SU-DHL-6 (cell line): ENCODE data around the gene RRBP1.

Experiments
- CTCF ChIP-seq: fragments of 200-600 bp; sonication (generic); IDR thresholded peaks from one replicate; pipeline ENCODE4 v1.5.1; 2017; ENCODE audit warnings: antibody characterized with exemption, mild to moderate bottlenecking, low read length, moderate library complexity; ENCODE audit not compliant: insufficient read depth, poor library complexity, severe bottlenecking
- EZH2phosphoT487 ChIP-seq: fragments of 200-600 bp; sonication (generic), shearing (Covaris generic); conservative IDR thresholded peaks from 2 replicates; pipeline ENCODE4 v1.6.1; 2018; ENCODE audit warnings: mild to moderate bottlenecking, antibody characterized with exemption, low read length, moderate library complexity, mixed read lengths

GRCh38 chr20:17723301-17723691 is 41.3 kb upstream of the RRBP1 start:
- no peak for TF ChIP-seq CTCF
- TF ChIP-seq EZH2phosphoT487 = no peak
